ENCODE data around the gene TBCCD1. TPM values are rescaled to one million over a fixed set of nuclear protein-coding genes. Genes with fewer than 3 reads are reported as not detected.
A peak's percentile ranks its signal among the peaks of the same experiment; 100 is the strongest.

TBCCD1 gene
- total RNA-seq, 1 experiment from 2014 or later, result 16.2 TPM

DNA sequence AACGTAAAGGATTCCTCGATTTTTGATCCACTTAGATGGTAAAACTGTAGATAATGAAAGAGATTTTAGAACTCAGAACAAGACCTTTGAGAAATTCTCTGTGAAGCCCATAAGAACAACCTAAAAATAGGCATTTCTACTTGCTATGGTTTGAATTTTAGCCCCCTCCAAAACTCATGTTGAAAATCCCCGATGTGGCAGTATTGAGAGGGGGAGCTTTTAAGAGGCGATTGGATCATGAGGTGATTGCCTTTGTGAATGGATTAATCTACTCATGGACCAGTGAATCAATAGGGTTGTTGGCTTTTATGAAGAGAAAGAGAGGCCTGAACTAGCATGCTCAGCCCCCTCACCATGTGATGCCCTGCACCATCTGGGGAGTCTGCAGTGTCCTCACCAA, 25.5 kb upstream of the TBCCD1 start:
- intact Hi-C loops (cut with micrococcal nuclease; ENCODE audit: unreplicated experiment), result no loop called here

DNA sequence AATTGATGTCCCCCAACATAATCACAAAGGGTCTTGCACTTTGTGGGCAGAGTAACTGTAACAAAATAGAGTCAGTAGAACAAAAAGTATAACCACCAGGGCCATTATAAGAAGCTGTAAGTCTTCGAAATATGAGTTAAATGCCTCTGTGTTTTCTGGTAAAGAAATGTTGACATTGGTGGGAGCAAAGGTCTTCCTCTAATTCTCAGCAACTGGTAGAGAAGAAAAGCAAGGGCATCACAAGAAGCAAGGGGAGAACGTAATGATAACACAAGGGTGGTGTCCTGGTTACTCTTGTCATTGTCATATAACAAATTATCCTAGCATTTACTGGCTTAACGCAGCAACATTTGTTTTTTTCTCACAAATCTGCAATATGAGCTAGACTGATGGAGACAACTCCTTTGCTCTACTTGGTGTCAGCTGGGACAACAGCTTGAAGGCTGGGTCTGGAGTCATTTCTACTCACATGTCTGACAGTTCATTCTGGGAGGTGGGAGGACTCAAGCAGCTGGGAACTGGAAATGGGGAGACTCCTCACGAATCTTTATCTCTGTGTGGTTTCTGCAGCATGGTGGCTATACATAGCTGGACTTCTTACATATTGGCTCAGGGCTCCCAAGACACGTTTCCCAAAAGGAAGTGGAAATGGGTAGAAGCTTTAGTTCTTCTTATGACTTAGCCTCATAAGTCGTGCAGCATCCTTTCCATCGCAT, 23.6 kb upstream of the TBCCD1 start:
- Histone ChIP-seq H3K79me2 (ENCODE audit: low read depth) (no peaks in the 10 kb centered on the region), H2AFZ (no peak overlapping the region), H3F3A (ENCODE audit: insufficient read depth, low read depth) (peaks cover 41% of the 10 kb centered on the region), H4K20me1 (ENCODE audit: insufficient read depth) (no peaks in the 10 kb centered on the region), H3K4me2 (peak overlapping the region; percentile 57), H3K27me3 (ENCODE audit: insufficient read depth, low read depth) (no peaks in the 10 kb centered on the region), H3K36me3 (ENCODE audit: low read depth) (peaks cover 4% of the 10 kb centered on the region; the same call in 1 of the 2 replicates), H3K9me2 (ENCODE audit: insufficient read depth) (no peaks in the 10 kb centered on the region), H3K4me1 (replicated peaks; ENCODE audit: insufficient read depth) (peaks cover 40% of the 10 kb centered on the region), H3K4me3 (no peak overlapping the region), H3K27ac (peak overlapping the region; percentile 87), H3K9me3 (ENCODE audit: insufficient read depth, low read depth) (no peaks in the 10 kb centered on the region)
- no peak for TF ChIP-seq EZH2 (IDR thresholded peaks at IDR 0.05; ENCODE audit: low read depth)
- POLR2A ChIA-PET (ENCODE audit: unreplicated experiment), result interaction anchor here (0.6 to 0.8 kb wide), 7 partner anchors 14 to 192 kb away, joined by 3 to 34 read pairs (median 4); partner anchors contain the start of gene DNAJB11
- BruUV-seq (replicated peaks), result no TSS peak
- DNase-seq, result no peak
- CTCF ChIA-PET, result interaction anchor here (0.6 to 2.0 kb wide), 4 partner anchors 19 to 314 kb away, joined by 3 to 10 read pairs (median 3); no protein-coding TSS in a partner anchor
- intact Hi-C loops (cut with micrococcal nuclease; ENCODE audit: unreplicated experiment), result loop anchor here (1.0 kb wide), 3 partner anchors 20 to 481 kb away; partner anchors contain the start of genes DNAJB11 and ETV5

More for the DNA sequence above, 25.5 kb upstream of the TBCCD1 start:
- CTCF ChIA-PET, result no interaction called here
- Histone ChIP-seq H3K27me3 (ENCODE audit: insufficient read depth, low read depth) (no peaks in the 10 kb centered on the region), H3K9me2 (ENCODE audit: insufficient read depth) (no peaks in the 10 kb centered on the region), H3K79me2 (ENCODE audit: low read depth) (no peaks in the 10 kb centered on the region), H3F3A (ENCODE audit: insufficient read depth, low read depth) (peaks cover 35% of the 10 kb centered on the region), H2AFZ (no peak overlapping the region), H3K9me3 (ENCODE audit: insufficient read depth, low read depth) (no peaks in the 10 kb centered on the region), H3K36me3 (ENCODE audit: low read depth) (no peaks in the 10 kb centered on the region), H3K4me1 (replicated peaks; ENCODE audit: insufficient read depth) (peaks cover 43% of the 10 kb centered on the region), H3K27ac (no peak overlapping the region), H3K4me2 (no peak overlapping the region), H4K20me1 (ENCODE audit: insufficient read depth) (no peaks in the 10 kb centered on the region), H3K4me3 (no peak overlapping the region)
- POLR2A ChIA-PET (ENCODE audit: unreplicated experiment), result no interaction called here
- no peak for DNase-seq
- no TSS peak for BruUV-seq (replicated peaks)
- TF ChIP-seq EZH2 (IDR thresholded peaks at IDR 0.05; ENCODE audit: low read depth), result no peak
- TF ChIP-seq, protein P1, sequence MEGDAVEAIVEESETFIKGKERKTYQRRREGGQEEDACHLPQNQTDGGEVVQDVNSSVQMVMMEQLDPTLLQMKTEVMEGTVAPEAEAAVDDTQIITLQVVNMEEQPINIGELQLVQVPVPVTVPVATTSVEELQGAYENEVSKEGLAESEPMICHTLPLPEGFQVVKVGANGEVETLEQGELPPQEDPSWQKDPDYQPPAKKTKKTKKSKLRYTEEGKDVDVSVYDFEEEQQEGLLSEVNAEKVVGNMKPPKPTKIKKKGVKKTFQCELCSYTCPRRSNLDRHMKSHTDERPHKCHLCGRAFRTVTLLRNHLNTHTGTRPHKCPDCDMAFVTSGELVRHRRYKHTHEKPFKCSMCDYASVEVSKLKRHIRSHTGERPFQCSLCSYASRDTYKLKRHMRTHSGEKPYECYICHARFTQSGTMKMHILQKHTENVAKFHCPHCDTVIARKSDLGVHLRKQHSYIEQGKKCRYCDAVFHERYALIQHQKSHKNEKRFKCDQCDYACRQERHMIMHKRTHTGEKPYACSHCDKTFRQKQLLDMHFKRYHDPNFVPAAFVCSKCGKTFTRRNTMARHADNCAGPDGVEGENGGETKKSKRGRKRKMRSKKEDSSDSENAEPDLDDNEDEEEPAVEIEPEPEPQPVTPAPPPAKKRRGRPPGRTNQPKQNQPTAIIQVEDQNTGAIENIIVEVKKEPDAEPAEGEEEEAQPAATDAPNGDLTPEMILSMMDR (conservative IDR thresholded peaks at IDR 0.05), result no peak

DNA sequence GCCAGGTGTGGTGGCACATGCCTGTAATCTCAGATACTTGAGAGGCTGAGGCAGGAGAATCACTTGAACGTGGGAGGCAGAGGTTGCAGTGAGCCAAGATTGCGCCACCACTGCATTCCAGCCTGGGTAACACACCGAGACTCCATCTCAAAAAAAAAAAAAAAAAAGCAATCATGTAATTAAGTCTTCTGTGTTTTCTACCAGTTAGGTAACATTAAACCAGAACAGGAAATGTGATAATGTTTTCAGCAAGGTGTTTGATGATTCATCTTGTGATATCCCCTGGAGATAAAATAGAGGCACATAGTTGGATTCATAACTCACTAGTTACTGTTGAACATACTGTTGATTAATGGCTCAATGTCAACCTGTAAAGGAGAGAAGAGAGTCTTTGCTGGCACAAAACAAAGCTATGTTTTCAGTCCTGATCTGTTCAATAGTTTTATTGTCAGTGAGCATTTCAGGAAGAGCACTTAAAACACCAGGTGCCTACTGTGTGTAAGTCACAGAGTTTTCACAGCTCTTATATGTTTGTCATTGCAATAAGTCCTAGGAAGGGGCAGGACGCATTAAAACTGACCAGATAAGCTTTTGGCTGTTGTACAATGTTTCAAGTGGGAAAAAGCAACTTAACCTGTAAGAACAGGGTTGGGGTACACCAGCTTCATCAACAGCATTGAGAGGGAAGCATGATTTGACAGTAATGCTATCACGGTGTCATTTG, 22.9 kb upstream of the TBCCD1 start:
- Histone ChIP-seq H3K27ac (peak overlapping the region; percentile 87), H3K9me3 (ENCODE audit: insufficient read depth, low read depth) (no peaks in the 10 kb centered on the region), H3F3A (ENCODE audit: insufficient read depth, low read depth) (peaks cover 41% of the 10 kb centered on the region), H3K79me2 (ENCODE audit: low read depth) (no peaks in the 10 kb centered on the region), H2AFZ (no peak overlapping the region), H3K4me2 (peak overlapping the region; percentile 74), H3K27me3 (ENCODE audit: insufficient read depth, low read depth) (no peaks in the 10 kb centered on the region), H3K9me2 (ENCODE audit: insufficient read depth) (no peaks in the 10 kb centered on the region), H4K20me1 (ENCODE audit: insufficient read depth) (no peaks in the 10 kb centered on the region), H3K36me3 (ENCODE audit: low read depth) (peaks cover 10% of the 10 kb centered on the region; the same call in 1 of the 2 replicates), H3K4me1 (replicated peaks; ENCODE audit: insufficient read depth) (peaks cover 40% of the 10 kb centered on the region), H3K4me3 (no peak overlapping the region)
- POLR2A ChIA-PET (ENCODE audit: unreplicated experiment), result interaction anchor here (0.5 to 0.8 kb wide), 9 partner anchors 20 to 1847 kb away, joined by 3 to 34 read pairs (median 6); partner anchors contain the start of gene DNAJB11
- TF ChIP-seq, protein P1 (conservative IDR thresholded peaks at IDR 0.05), result no peak
- no peak for TF ChIP-seq EZH2 (IDR thresholded peaks at IDR 0.05; ENCODE audit: low read depth)
- CTCF ChIA-PET, result interaction anchor here (0.6 to 2.0 kb wide), 9 partner anchors 12 to 527 kb away, joined by 3 to 16 read pairs (median 6); partner anchors contain the start of gene EIF4A2
- DNase-seq, result peak; percentile 87 to 100
- BruUV-seq (replicated peaks), result no TSS peak
- intact Hi-C loops (cut with micrococcal nuclease; ENCODE audit: unreplicated experiment), result loop anchor here (1.0 kb wide), 3 partner anchors 20 to 481 kb away; partner anchors contain the start of genes DNAJB11 and ETV5
